Activated effector memory CD4-positive, alpha-beta T cell treated with anti-CD3 and anti-CD28 coated beads, Interleukin-2, amount 50 U/mL, for 16 hours (primary cell): ENCODE measurements around the gene NPIPB6.

ENCODE experiments used
- DNase-seq: peaks from one replicate; pipeline ENCODE4 v3.0.0-alpha.2; 2020

The NPIPB6 gene

DNA sequence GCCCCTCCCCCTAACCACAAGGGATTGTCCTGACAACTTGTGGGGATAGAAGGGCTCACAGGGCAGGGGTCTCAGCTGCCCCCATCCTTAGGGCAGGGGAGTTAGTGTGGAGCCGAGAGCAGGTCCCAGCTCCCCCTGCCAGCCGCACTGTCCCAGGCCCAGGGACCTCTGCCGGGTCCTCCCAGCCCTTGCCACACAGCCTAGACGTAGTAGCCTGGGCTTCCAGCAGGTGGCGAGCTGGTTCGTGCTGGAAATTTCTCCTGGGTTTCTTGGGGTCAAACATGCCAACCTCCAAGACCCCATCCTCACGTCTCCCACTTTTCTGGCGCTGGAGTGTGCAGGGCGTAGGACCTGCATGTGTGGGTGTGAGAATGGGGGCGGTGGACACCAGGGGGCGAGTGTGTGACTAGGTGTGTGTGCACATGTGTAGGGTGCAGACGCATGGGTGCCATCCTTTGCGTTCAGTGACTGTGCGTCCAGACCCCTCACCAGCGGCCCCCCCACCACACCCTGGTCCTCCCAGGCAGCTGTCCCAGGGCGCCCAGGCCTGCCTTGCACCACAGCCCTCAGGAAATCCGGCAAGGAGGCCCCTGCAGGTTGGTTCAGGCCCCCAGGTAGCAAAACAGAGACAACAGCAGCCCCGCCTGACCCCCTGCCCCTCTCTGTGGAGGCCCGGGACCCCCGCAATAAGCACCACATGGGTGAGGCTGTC, 41.5 kb downstream of the NPIPB6 start:
- peak; percentile 74 for DNase-seq

GRCh38 chr16:28320741-28321140, 42.6 kb downstream of the NPIPB6 start:
- no peak for DNase-seq

- DNase-seq: no peak
These were observed 43.2 kb downstream of the NPIPB6 start for GRCh38 chr16:28320023-28320561.

- no peak for DNase-seq
These were observed 43.8 kb downstream of the NPIPB6 start for GRCh38 chr16:28319476-28320022.

DNA sequence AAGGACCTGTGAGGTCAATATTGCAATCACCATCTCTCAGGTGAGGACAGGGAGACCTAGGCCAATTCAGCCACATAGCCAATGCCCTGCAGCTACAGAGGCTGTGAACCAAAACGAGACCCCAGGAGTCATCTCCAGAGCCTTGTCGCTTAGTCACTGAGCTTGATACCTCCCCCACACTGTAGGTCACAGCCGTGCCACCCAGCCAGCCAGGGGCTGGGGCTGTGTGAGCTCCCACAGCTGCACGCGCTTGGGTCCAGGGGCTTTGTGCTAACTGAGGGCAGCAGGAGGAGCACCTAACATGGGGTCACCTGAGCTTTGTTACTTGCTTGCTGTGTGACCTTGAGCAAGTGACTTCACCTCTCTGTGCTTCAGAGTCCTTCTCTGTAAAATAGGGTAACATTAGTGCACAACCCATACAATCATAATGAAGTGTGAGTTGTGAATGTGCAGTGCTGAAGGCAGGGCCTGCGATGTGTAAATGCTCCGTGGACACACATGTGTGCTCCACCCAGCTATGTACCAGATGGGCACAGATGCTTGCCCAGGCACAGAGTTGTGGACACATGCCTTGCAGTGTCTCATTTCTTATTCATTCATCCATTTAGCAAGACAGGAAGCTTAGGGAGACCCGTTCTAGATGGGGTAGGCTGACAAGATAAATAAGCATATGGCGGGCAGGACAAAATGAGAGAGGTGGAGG, 45.1 kb downstream of the NPIPB6 start:
- no peak for DNase-seq

GRCh38 chr16:28317040-28317880, 46.0 kb downstream of the NPIPB6 start:
- peak; percentile 90 for DNase-seq

- DNase-seq: no peak
These were observed 47.3 kb downstream of the NPIPB6 start for GRCh38 chr16:28316054-28316453.

DNA sequence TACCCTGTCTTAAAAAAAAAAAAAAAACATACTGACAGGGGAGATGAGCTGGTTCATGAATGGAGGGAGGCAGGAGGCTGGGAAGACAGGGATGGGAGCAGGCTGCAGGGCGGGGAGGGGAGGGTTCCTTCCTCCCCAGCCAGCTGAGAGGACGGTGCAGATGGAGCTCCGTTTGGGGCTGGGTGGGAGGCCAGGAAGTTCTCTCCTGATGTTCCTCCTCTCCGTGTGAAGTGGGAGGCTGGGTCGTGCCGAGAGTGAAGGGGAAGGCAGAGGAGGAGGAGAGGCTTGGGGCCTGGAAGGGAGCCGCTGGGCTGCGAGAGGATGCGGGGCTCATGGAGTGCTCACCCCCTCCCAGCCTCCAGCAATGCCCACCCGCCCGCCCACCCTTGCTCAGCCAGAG, 49.7 kb downstream of the NPIPB6 start:
- no peak for DNase-seq

- DNase-seq: no peak
These were observed 51.0 kb downstream of the NPIPB6 start for GRCh38 chr16:28312327-28312726.

DNA sequence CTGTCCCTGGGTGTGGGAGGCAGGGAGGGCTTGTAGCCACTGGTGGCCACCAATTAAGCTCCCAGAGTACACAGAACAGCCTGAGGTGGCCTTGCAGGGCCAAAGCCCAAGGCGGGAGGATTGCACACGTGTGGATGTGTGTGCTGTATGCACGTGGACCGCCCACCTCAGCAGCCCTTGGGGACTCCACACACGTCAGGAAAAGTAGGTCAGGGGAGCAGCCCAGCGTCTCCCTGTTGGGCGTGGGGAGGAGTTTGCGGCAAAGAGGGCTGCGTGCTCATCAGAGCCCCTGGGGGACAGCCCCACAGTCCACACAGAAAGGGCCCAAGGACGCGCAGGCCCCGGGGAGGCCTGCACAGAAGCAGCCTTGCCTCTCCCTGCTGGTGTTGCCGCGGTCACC, 51.4 kb downstream of the NPIPB6 start:
- DNase-seq: no peak

DNA sequence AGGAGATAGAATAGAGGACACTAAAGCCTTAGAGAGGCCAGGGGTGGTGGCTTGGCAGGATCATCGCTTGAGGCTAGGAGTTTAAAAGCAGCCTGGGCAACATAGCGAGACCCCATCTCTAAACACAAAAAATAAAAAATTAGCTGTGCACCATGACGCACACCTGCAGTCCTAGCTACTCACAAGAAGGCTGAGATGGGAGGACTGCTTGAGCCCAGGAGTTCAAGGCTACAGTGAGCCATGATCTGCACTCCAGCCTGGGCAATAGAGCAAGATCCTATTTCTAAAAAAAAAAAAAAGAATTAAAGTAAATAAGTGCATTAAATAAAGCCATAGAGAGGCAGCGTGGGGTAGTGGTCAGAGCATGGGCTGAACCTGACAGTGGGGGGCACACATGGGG, 51.9 kb downstream of the NPIPB6 start:
- DNase-seq: no peak

GRCh38 chr16:28310796-28311195, 52.5 kb downstream of the NPIPB6 start:
- DNase-seq: no peak

DNA sequence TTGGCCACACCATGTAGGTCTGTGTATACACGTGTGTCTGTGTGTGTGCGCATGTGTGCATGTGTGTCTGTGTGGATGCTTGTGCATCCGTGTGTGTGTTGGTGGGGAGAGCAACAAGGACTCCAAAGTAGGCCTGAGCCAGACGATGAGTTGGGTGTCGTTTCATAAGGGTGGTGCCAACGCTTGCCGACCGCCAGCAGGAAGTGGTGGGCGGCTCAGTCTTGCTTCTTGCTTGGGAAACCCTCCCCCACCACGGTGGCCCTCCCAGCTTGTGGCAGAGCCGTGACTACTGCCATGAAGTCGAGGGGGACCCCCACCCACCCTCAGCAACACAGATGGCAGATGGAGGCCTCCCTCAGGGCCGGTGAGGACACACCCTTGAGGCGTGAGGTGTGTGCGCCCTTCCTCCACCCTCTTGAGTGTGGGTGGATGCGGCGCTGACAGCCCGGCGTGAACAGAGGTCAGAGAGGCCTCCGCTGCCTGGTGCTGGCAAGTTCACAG, 53.4 kb downstream of the NPIPB6 start:
- peak; percentile 92 for DNase-seq

DNA sequence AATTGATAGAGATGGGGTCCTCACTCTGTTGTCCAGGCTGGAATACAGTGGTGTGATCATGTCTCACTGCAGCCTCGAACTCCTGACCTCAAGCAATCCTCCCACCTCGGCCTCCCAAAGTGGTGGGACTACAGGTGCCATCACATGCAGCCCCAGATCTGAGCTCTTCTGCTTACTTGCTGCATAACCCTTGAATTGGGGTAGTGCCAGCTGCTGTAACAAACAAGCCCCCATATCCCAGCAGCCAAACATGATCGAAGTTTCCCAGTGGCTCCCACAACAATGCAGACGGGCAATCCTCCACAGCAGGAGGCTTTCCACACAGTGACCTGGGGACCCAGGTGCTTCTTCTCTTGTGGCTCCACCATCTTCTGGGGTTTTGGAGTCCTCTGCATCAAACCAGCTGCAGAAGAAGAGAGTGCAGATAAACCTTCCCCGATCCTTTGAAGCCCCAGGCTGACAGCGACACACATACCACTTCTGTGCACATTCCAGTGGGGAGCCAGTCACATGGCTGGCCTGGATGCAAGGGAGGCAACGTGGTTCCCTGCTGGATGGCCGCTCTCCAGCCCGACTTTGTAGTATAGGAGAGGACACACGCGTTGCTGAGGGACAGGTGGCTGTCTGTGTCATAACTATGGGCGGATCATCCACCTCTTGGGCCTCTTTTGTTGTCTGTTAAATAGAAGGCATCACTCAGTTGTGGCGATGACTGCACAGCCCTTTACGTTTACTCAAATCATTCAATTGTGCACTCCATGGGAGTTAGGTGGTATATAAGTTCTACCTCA, 54.3 kb downstream of the NPIPB6 start:
- DNase-seq: no peak

- no peak for DNase-seq
These were observed 55.4 kb downstream of the NPIPB6 start for GRCh38 chr16:28307936-28308335.

- no peak for DNase-seq
These were observed 59.1 kb downstream of the NPIPB6 start for GRCh38 chr16:28304214-28304613.

DNA sequence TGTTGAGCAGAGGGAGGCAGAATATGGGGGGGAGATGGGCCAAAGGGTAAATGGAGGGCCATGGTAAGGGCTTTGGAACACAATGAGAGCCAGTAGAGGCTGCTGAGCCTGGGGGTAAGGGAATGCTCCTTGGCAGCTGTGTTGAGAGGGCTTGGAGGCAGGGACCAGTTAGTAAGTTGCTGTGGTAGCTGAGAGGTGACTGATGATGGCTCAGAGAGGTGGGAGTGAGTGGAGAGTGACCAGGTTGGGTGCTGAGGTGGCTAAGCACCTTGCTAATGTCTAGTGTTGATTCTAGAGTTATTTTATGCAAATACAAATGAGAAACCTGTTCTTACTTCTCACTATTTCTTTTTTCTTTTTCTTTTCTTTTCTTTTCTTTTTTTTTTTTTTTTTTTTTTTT, 60.2 kb downstream of the NPIPB6 start:
- DNase-seq: no peak

GRCh38 chr16:28301620-28302019, 61.7 kb downstream of the NPIPB6 start:
- DNase-seq: no peak

DNA sequence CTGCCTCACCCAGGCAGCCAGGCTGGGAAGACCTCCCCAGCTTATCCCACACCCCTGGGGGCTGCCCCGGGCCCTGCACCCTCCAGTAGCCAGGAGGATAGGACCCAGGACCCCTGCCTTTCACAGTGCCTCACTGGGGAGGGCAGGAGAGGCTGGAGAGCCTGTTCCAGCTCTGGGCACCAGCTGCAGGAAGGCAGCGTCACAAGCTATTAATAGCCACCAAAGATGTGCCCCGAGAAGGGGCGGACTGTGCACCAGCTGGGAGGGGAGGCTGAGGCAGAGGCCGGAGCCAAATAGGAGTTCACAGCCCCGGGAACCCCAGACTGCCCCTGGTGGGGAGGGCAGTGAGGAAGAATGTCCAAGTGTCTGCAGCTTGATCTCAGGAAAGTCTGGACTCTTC, 62.2 kb downstream of the NPIPB6 start:
- no peak for DNase-seq

DNA sequence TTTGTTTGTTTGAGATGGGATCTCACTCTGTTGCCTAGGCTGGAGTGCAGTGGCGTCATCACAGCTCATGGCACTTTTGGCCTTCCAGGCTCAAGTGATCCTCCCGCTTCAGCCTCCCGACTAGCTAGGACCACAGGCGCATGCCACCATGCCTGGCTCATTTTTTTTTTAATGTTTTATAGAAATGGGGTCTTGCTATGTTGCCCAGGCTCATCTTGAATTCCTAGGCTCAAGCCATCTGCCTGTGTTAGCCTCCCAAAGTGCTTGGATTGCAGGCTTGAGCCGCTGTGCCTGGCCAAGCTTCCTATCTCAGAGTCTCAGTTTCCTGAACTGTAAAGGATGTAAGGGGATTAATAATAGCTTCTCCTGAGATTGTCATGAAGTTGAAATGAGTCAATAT, 63.0 kb downstream of the NPIPB6 start:
- DNase-seq: no peak

DNA sequence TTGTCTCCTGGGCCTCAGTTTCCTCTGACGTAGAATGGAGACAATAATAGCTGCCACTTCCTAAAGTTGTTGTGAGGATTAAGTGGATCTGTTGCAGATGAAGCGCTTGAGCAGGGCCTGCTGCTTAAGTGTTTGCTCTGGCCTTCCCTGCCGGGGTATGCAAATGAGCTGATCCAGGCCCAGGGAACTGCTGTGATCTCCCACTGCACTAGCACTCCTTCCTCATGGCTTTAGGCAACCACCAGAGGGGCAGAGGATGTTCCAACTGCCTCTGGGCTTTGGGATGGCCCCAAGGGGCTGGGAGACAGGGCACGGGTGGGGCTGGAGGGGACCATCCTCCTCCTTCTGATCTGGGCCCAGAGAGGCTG, 64.8 kb downstream of the NPIPB6 start:
- no peak for DNase-seq
